Keratinocyte (primary cell): Measurements from ENCODE around the gene SERPINB10.

Experiments used
- CTCF ChIP-seq, 3 experiments: IDR thresholded peaks in 1 of 3; conservative IDR thresholded peaks in 1 of 3; optimal IDR thresholded peaks in 1 of 3; 2 replicates in 2 of 3; 3 replicates in 1 of 3; pipeline versions ENCODE3 to v1.5.1; 2011; ENCODE audit warnings: low read length in 3 of 3, mild to moderate bottlenecking in 3 of 3, moderate library complexity in 2 of 3, control low read depth in 1 of 3, inconsistent platforms in 1 of 3; ENCODE audit not compliant: insufficient read depth in 2 of 3; ENCODE audit errors: extremely low read depth in 1 of 3
- EZH2 ChIP-seq: IDR thresholded peaks from one replicate; pipeline ENCODE4 v1.6.1; 2012; ENCODE audit warnings: inconsistent platforms, mild to moderate bottlenecking, low read length, moderate library complexity

GRCh38 chr18:63908858-63909257, 1.1 kb downstream of the SERPINB10 start:
- no peak for TF ChIP-seq CTCF (optimal IDR thresholded peaks at IDR 0.05 in 1 of 3, IDR thresholded peaks at IDR 0.05 in 1 of 3, conservative IDR thresholded peaks at IDR 0.05 in 1 of 3; ENCODE audit: extremely low read depth in 1 of 3, insufficient read depth in 2 of 3, low read length in 3 of 3)
- no peak for TF ChIP-seq EZH2
